H1 (cell line): ENCODE measurements around the gene LYRM4. TPM values are rescaled to one million over a fixed set of nuclear protein-coding genes. Genes with fewer than 3 reads are reported as not detected.

ENCODE experiments used
- CTCF ChIA-PET: fragments of 300-600 bp; sonication (Branson Sonifier 250); formaldehyde crosslinking; loops from one replicate; lab custom pipeline; 2021; ENCODE audit not compliant: partially characterized antibody; lab: Charles Lee
- POLR2A ChIA-PET: fragments of 300-600 bp; sonication (Branson Sonifier 250); formaldehyde crosslinking; loops from one replicate; lab custom pipeline; 2021; ENCODE audit warnings: inconsistent platforms; ENCODE audit not compliant: partially characterized antibody; lab: Charles Lee
- DNase-seq, 2 experiments: peaks; one replicate each; pipeline versions ENCODE4 v3.0.0 to v3.0.0-alpha.2; 2010 to 2022; ENCODE audit warnings: low spot score in 2 of 2, low read depth in 1 of 2, mixed read lengths in 1 of 2
- FAIRE-seq: peaks from 2 replicates; lab custom pipeline; 2011; peaks lifted over from hg19 to GRCh38; lab: Jason Lieb, UNC
- H2AFZ ChIP-seq: 2 replicates; pipeline ENCODE4 v1.8.1; 2012; ENCODE audit warnings: low read length, inconsistent platforms
- H2AK5ac ChIP-seq: 2 replicates; pipeline ENCODE4 v1.6.1; 2013; ENCODE audit warnings: low read depth, low read length
- H2BK120ac ChIP-seq: replicated peaks from 2 replicates; pipeline ENCODE3; 2013; ENCODE audit warnings: low read depth, low read length, inconsistent platforms
- H2BK12ac ChIP-seq: 2 replicates; pipeline ENCODE4 v1.6.1; 2013; ENCODE audit warnings: low read depth, low read length
- H2BK15ac ChIP-seq: 2 replicates; pipeline ENCODE4 v1.6.1; 2013; ENCODE audit warnings: low read length
- H2BK20ac ChIP-seq: 2 replicates; pipeline ENCODE4 v1.6.1; 2013; ENCODE audit warnings: low read length
- H2BK5ac ChIP-seq: 2 replicates; pipeline ENCODE4 v1.6.1; 2013; ENCODE audit warnings: low read depth, low read length
- H3K14ac ChIP-seq: 2 replicates; pipeline ENCODE4 v1.6.1; 2013; ENCODE audit warnings: inconsistent platforms; ENCODE audit not compliant: insufficient read length
- H3K18ac ChIP-seq: 2 replicates; pipeline ENCODE4 v1.6.1; 2013; ENCODE audit warnings: low read length; ENCODE audit errors: extremely low read depth
- H3K23ac ChIP-seq: 2 replicates; pipeline ENCODE4 v1.6.1; 2013; ENCODE audit warnings: inconsistent platforms; ENCODE audit not compliant: insufficient read length
- H3K23me2 ChIP-seq: 2 replicates; pipeline ENCODE4 v1.6.1; 2013; ENCODE audit warnings: low read depth, low read length
- H3K27ac ChIP-seq: 2 replicates; pipeline ENCODE4 v1.6.1; 2011; ENCODE audit warnings: low read depth, low read length, inconsistent platforms
- H3K27me3 ChIP-seq, 4 experiments: replicated peaks in 1 of 4; 1 replicate in 1 of 4; 2 replicates in 3 of 4; pipeline versions ENCODE4 v1.6.1 to v1.8.1; 2011 to 2013; ENCODE audit warnings: low read length in 3 of 4, mild to moderate bottlenecking in 3 of 4, inconsistent platforms in 2 of 4, mixed read lengths in 2 of 4, moderate library complexity in 1 of 4; ENCODE audit not compliant: control insufficient read depth in 3 of 4, insufficient read depth in 3 of 4; ENCODE audit errors: extremely low read depth in 1 of 4
- H3K36me3 ChIP-seq, 4 experiments: 2 replicates each; pipeline versions ENCODE4 v1.6.1 to v1.8.1; 2011 to 2013; ENCODE audit warnings: mild to moderate bottlenecking in 4 of 4, low read length in 3 of 4, moderate library complexity in 2 of 4, control low read depth in 1 of 4, inconsistent platforms in 1 of 4; ENCODE audit not compliant: insufficient read depth in 4 of 4, control insufficient read depth in 2 of 4
- H3K4ac ChIP-seq: replicated peaks from 2 replicates; pipeline ENCODE3; 2013; ENCODE audit warnings: low read length, low read depth, mixed read lengths, inconsistent platforms; ENCODE audit not compliant: insufficient read length
- H3K4me1 ChIP-seq, 4 experiments: replicated peaks in 1 of 4; 1 replicate in 1 of 4; 2 replicates in 3 of 4; pipeline versions ENCODE4 v1.6.1 to v1.8.1; 2011 to 2013; ENCODE audit warnings: low read length in 3 of 4, inconsistent platforms in 2 of 4, mixed read lengths in 1 of 4; ENCODE audit not compliant: insufficient read depth in 4 of 4, control insufficient read depth in 3 of 4
- H3K4me2 ChIP-seq, 2 experiments: 2 replicates each; pipeline versions ENCODE4 v1.6.1 to v1.8.1; 2011 to 2013; ENCODE audit warnings: low read depth in 2 of 2, low read length in 2 of 2, control low read depth in 1 of 2, inconsistent platforms in 1 of 2, mild to moderate bottlenecking in 1 of 2; ENCODE audit not compliant: insufficient read depth in 1 of 2
- H3K4me3 ChIP-seq, 4 experiments: fragments of 200-600, 300-600 bp in 1 of 4; sonication (generic), shearing (Covaris generic), sonication (Bioruptor Twin) in 1 of 4; 2 replicates each; pipeline versions ENCODE4 v1.5.1 to v1.8.1; 2011 to 2016; ENCODE audit warnings: low read length in 4 of 4, low read depth in 3 of 4, control low read depth in 2 of 4, inconsistent platforms in 2 of 4, mild to moderate bottlenecking in 2 of 4, mixed read lengths in 1 of 4, moderate library complexity in 1 of 4; ENCODE audit not compliant: insufficient read depth in 2 of 4; ENCODE audit errors: extremely low read depth in 1 of 4
- H3K56ac ChIP-seq: replicated peaks from 2 replicates; pipeline ENCODE3; 2013; ENCODE audit warnings: low read depth, mild to moderate bottlenecking, mixed read lengths, low read length, inconsistent platforms; ENCODE audit not compliant: insufficient read length
- H3K79me1 ChIP-seq: 2 replicates; pipeline ENCODE4 v1.6.1; 2013; ENCODE audit warnings: low read depth, low read length, control low read depth
- H3K79me2 ChIP-seq, 2 experiments: 2 replicates each; pipeline versions ENCODE4 v1.6.1 to v1.8.1; 2012 to 2013; ENCODE audit warnings: low read length in 2 of 2, mild to moderate bottlenecking in 2 of 2, inconsistent platforms in 1 of 2; ENCODE audit not compliant: insufficient read depth in 2 of 2, control insufficient read depth in 1 of 2
- H3K9ac ChIP-seq, 4 experiments: replicated peaks in 1 of 4; 1 replicate in 1 of 4; 2 replicates in 3 of 4; pipeline versions ENCODE4 v1.6.1 to v1.8.1; 2011 to 2013; ENCODE audit warnings: low read depth in 3 of 4, low read length in 3 of 4, control low read depth in 2 of 4, mild to moderate bottlenecking in 2 of 4, moderate library complexity in 2 of 4, inconsistent platforms in 1 of 4; ENCODE audit errors: extremely low read depth in 1 of 4
- H3K9me3 ChIP-seq, 2 experiments: 2 replicates each; pipeline versions ENCODE4 v1.6.1 to v1.8.1; 2012 to 2013; ENCODE audit warnings: mild to moderate bottlenecking in 2 of 2, moderate library complexity in 2 of 2, control low read depth in 1 of 2, inconsistent platforms in 1 of 2, low read depth in 1 of 2, low read length in 1 of 2, mixed read lengths in 1 of 2; ENCODE audit not compliant: insufficient read depth in 2 of 2
- H4K20me1 ChIP-seq, 2 experiments: replicated peaks in 1 of 2; 2 replicates each; pipeline versions ENCODE3 to v1.8.1; 2011 to 2013; ENCODE audit warnings: inconsistent platforms in 2 of 2, low read length in 2 of 2, mild to moderate bottlenecking in 1 of 2; ENCODE audit not compliant: insufficient read depth in 2 of 2, control insufficient read depth in 1 of 2
- H4K5ac ChIP-seq: 2 replicates; pipeline ENCODE4 v1.6.1; 2013; ENCODE audit warnings: low read length, low read depth, mixed read lengths, inconsistent platforms; ENCODE audit not compliant: insufficient read length
- H4K8ac ChIP-seq: 2 replicates; pipeline ENCODE4 v1.8.0; 2013; ENCODE audit warnings: mild to moderate bottlenecking, moderate library complexity, low read length, inconsistent platforms; ENCODE audit not compliant: insufficient read depth; ENCODE audit errors: extremely low read depth
- H4K91ac ChIP-seq: replicated peaks from 2 replicates; pipeline ENCODE3; 2013; ENCODE audit warnings: low read length, mixed read lengths, inconsistent platforms; ENCODE audit not compliant: insufficient read length
- BRCA1 ChIP-seq: IDR thresholded peaks from 2 replicates; pipeline ENCODE4 v1.6.1; 2012; ENCODE audit warnings: low read depth, low read length, improper control_type of control experiment
- CTBP2 ChIP-seq: IDR thresholded peaks from 2 replicates; pipeline ENCODE4 v1.7.0; 2011; ENCODE audit warnings: borderline replicate concordance, mild to moderate bottlenecking, moderate library complexity, mixed read lengths, low read length; ENCODE audit not compliant: insufficient read depth, insufficient read length
- GABPA ChIP-seq: IDR thresholded peaks from 2 replicates; pipeline ENCODE4 v1.6.1; 2011; ENCODE audit warnings: mild to moderate bottlenecking, low read length, moderate library complexity, borderline replicate concordance; ENCODE audit not compliant: insufficient read depth
- GTF2F1 ChIP-seq: IDR thresholded peaks from 2 replicates; pipeline ENCODE4 v1.6.1; 2012; ENCODE audit warnings: low read depth, low read length, improper control_type of control experiment, borderline replicate concordance
- KDM5A ChIP-seq: fragments of 200-600 bp; IDR thresholded peaks from 2 replicates; pipeline ENCODE4 v1.7.1; 2012; ENCODE audit warnings: mild to moderate bottlenecking, low read length, inconsistent platforms, mixed read lengths
- RAD21 ChIP-seq, 2 experiments: IDR thresholded peaks in 1 of 2; conservative IDR thresholded peaks in 1 of 2; 2 replicates each; pipeline ENCODE4 v1.6.1; 2011; ENCODE audit warnings: low read depth in 2 of 2, low read length in 2 of 2, improper control_type of control experiment in 1 of 2, inconsistent platforms in 1 of 2, mild to moderate bottlenecking in 1 of 2, moderate library complexity in 1 of 2
- RFX5 ChIP-seq: IDR thresholded peaks from 2 replicates; pipeline ENCODE4 v1.6.1; 2011; ENCODE audit warnings: low read depth, low read length, improper control_type of control experiment, borderline replicate concordance
- SAP30 ChIP-seq: fragments of 300-600 bp; sonication (generic); IDR thresholded peaks from 2 replicates; pipeline ENCODE4 v1.7.1; 2012; ENCODE audit warnings: low read length, moderate library complexity, mild to moderate bottlenecking, inconsistent platforms; ENCODE audit not compliant: insufficient read depth, insufficient replicate concordance
- SIX5 ChIP-seq: IDR thresholded peaks from 2 replicates; pipeline ENCODE4 v1.6.1; 2011; ENCODE audit warnings: mild to moderate bottlenecking, low read depth, low read length
- TAF1 ChIP-seq: IDR thresholded peaks from 2 replicates; pipeline ENCODE4 v1.6.1; 2011; ENCODE audit warnings: mild to moderate bottlenecking, low read depth, low read length
- TCF12 ChIP-seq: IDR thresholded peaks from 2 replicates; pipeline ENCODE4 v1.6.1; 2011; ENCODE audit warnings: low read depth, mild to moderate bottlenecking, low read length
- YY1 ChIP-seq: IDR thresholded peaks from 2 replicates; pipeline ENCODE4 v1.6.1; 2011; ENCODE audit warnings: low read depth, mild to moderate bottlenecking, low read length
- WGBS, 2 experiments: shearing (Covaris generic) in 1 of 2; methylation state at CpG; one replicate each; pipeline versions ENCODE4 v1.1.6 to v1.1.7; 2013 to 2015; ENCODE audit warnings: low lambda C conversion rate in 2 of 2, mixed read lengths in 2 of 2, inconsistent platforms in 1 of 2, low coverage in 1 of 2, missing lambda C conversion rate in 1 of 2; ENCODE audit not compliant: insufficient replicate concordance in 2 of 2, insufficient coverage in 1 of 2, insufficient read length in 1 of 2; ENCODE audit errors: extremely low coverage in 1 of 2, missing lambda C conversion rate in 1 of 2; 5-methylcytosine and 5-hydroxymethylcytosine counted together
- polyA plus RNA-seq, 7 experiments: library from polyadenylated mRNA; depleted of rRNA in 3 of 7; stranded (reverse) in 5 of 7; unstranded in 2 of 7; fragments of >200 nt in 5 of 7; fragments of 200-250 nt in 2 of 7; gene quantifications; 1 replicate in 5 of 7; 2 replicates in 1 of 7; 4 replicates in 1 of 7; pipeline versions ENCODE4 v1.2.1 to v1.2.3, GENCODE V29; 2011 to 2013; ENCODE audit warnings: missing spikeins in 2 of 7, mixed read lengths in 2 of 7
- total RNA-seq: library from RNA; stranded (reverse); fragmentation: NEBNext Ultra II Directional; extraction: Animal tissue kit (Norgen Biotek cat#: 25700); gene quantifications from 2 replicates; pipeline ENCODE4 v1.2.1, GENCODE V29; 2021

LYRM4 gene
- total and polyA plus RNA-seq, 2 of the 8 experiments (the other 6 are each of a cell fraction or from before 2014, with no cell fraction given): 56.6 to 62.8 TPM

- Histone ChIP-seq H3K36me3 (no peaks in the 10 kb centered on the region), H4K20me1 (peaks cover 0 to 4% of the 10 kb centered on the region in 2 experiments), H3K79me2 (no peaks in the 10 kb centered on the region), H3K14ac (no peak overlapping the region), H2AFZ (no peak overlapping the region), H3K79me1 (no peaks in the 10 kb centered on the region), H4K8ac (no peak overlapping the region), H2BK5ac (no peak overlapping the region), H3K4me2 (no peak overlapping the region), H4K91ac (no peak overlapping the region), H3K27me3 (no peaks in the 10 kb centered on the region; a peak in 1 of 7 replicates), H3K4me1 (no peaks in the 10 kb centered on the region; a peak in 1 of 7 replicates), H3K27ac (no peak overlapping the region)
- DNase-seq: no peak
- no peak for FAIRE-seq
- TF ChIP-seq KDM5A: no peak
- no peak for TF ChIP-seq TCF12
- no peak for TF ChIP-seq GABPA
- no peak for TF ChIP-seq GTF2F1
- no peak for TF ChIP-seq BRCA1
- TF ChIP-seq RAD21 (IDR thresholded peaks at IDR 0.05 in 1 of 2, conservative IDR thresholded peaks at IDR 0.05 in 1 of 2; ENCODE audit: low read depth in 2 of 2, low read length in 2 of 2): no peak
- no peak for TF ChIP-seq SAP30
- no peak for TF ChIP-seq CTBP2
- no peak for TF ChIP-seq TAF1
- no peak for TF ChIP-seq SIX5
- no peak for TF ChIP-seq RFX5
- no peak for TF ChIP-seq YY1
- TF ChIP-seq, all 59 proteins: peak for 0
- no peak overlapping the region for H2BK20ac ChIP-seq
- POLR2A ChIA-PET: interaction anchor here (1.0 kb wide), 1 partner anchor 73 kb away, joined by 3 read pairs; no protein-coding TSS in a partner anchor
- H2BK120ac ChIP-seq: no peak overlapping the region
- H3K9me3 ChIP-seq: no peaks in the 10 kb centered on the region
- H2AK5ac ChIP-seq: no peak overlapping the region
- no peak overlapping the region for H3K56ac ChIP-seq
- H3K18ac ChIP-seq: no peak overlapping the region
- WGBS, 2 experiments: 85% methylated on average over 8 of the region's 8 CpGs; no CpG with 5 or more reads in 1 of the 2 experiments
- H3K4ac ChIP-seq: no peak overlapping the region
- no peak overlapping the region for H4K5ac ChIP-seq
- H2BK12ac ChIP-seq: no peak overlapping the region
- no peaks in the 10 kb centered on the region for H3K23me2 ChIP-seq
- H3K9ac ChIP-seq: no peak overlapping the region
- H3K23ac ChIP-seq: no peak overlapping the region
- CTCF ChIA-PET: interaction anchor here (0.6 to 1.2 kb wide), 2 partner anchors 46 to 843 kb away, joined by 3 read pairs; no protein-coding TSS in a partner anchor
- H2BK15ac ChIP-seq: no peak overlapping the region
- H3K4me3 ChIP-seq: no peak overlapping the region
Measured at GRCh38 chr6:5103250-5103649, 157.5 kb downstream of the LYRM4 start.
